ENCODE data around the gene TYW5.

Gene TYW5

DNA sequence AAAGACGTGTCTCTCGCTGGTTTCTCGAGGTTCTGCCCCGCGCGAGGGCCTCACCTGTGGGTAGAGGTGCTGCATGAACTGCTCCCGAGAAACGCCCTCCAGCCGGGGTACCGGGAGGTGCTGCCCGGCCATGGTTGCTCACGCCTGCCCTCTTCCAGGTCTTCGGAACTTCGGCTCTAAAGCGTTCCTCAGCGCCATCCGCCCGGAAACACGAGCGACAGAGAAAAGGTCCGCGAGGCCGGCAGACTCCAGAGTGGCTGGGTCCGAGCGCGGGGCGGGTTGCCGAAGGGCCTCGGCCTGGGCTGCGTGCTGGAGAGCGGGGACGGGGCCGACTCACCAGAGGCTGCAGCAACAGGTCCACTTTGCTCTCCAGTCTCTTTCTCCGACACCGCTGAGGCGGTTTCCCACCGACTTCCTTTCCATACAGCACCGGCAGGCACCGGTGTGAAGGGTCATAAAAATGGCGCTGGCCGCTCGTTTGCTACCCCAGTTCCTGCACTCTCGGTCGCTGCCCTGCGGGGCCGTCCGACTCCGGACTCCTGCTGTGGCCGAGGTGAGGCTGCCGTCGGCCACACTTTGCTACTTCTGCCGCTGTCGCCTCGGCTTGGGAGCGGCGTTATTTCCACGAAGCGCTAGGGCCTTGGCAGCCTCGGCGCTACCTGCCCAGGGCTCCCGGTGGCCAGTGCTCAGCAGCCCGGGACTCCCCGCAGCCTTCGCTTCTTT, at the start of gene TYW5, which contains the start of gene MAIP1:
TYW5 (minus strand) TSS at position 153 of the 723 bp plus-strand sequence; CDS start at position 132, 21 bp downstream.
MAIP1 (plus strand) TSS at position 244 of the 723 bp plus-strand sequence; CDS start at position 461, 217 bp downstream.
- DNase-seq: peak; percentile 89

GRCh38 chr2:200003444-200003843, 48.2 kb upstream of the TYW5 start:
- DNase-seq: no peak

GRCh38 chr2:200000444-200001163, 45.3 kb upstream of the TYW5 start:
- DNase-seq: no peak

GRCh38 chr2:199999166-199999565, 43.9 kb upstream of the TYW5 start:
- no peak for DNase-seq

DNA sequence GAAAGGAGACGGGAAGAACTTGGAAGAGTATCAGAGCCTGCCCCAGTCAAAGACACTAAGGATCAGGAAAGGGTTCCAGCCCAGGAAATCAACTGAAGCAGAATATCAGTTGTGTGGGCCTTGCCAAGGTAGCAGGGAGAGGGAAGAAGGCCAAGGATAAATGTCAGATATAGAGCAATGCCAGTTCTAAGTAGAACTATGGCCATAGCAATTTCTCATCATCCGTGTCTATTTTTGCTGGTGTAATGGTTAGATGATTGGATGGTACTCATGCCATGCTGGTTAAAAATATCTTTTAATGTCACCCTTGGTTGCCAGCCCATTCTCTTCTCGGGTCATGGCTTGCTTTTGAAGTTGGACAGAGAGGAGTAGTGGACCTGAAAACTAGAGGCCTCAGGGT, 42.0 kb upstream of the TYW5 start:
- DNase-seq: no peak

GRCh38 chr2:199994896-199995295, 39.6 kb upstream of the TYW5 start:
- no peak for DNase-seq

GRCh38 chr2:199994371-199994770, 39.1 kb upstream of the TYW5 start:
- no peak for DNase-seq

DNA sequence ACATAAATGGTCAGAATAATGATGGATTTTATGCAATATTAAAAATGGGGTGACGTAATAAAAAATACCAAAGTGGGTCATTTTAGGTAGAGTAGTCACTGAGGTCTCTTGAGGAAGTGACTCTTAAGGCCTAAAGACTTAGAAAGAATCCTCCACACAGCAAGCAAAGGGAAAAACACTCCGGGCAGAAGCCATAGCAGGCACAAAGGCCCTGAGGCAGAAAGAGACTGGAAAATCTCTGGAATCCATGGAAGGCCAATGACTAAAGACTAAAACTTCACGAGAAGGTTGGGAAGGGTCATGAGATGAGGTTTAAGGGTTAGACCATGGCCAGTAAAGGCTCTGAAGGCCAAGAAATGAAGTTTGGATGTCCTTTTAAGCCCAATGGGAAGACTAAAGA, 37.0 kb upstream of the TYW5 start:
- DNase-seq: no peak

- DNase-seq: no peak
Measured at GRCh38 chr2:199991691-199992090, 36.4 kb upstream of the TYW5 start.

- DNase-seq: no peak
Measured at GRCh38 chr2:199989822-199990221, 34.5 kb upstream of the TYW5 start.

DNA sequence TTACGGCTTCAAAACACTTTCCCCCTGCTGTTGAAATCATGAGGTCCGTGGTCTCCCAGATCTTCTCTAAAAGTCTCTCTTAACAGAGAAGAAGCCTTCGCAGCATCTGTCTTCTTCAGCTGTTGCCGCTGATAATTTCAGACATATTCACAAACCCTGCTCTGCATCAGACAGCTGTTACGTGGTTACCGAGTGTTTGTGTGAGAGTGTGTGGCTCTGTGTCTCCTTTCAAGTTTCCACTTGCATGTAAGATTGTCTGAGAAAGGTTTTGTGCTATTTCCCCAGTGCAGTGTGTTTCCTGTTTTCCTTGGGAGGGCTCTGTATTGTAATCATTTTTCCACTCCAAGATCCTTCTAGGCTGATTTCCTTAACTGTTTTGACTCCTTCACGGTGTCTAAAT, 32.9 kb upstream of the TYW5 start:
- peak; percentile 35 for DNase-seq

GRCh38 chr2:199987586-199987985, 32.3 kb upstream of the TYW5 start:
- peak; percentile 86 for DNase-seq

GRCh38 chr2:199985625-199986207, 30.4 kb upstream of the TYW5 start:
- peak; percentile 86 for DNase-seq

- no peak for DNase-seq
Measured at GRCh38 chr2:199984755-199985154, 29.5 kb upstream of the TYW5 start.

DNA sequence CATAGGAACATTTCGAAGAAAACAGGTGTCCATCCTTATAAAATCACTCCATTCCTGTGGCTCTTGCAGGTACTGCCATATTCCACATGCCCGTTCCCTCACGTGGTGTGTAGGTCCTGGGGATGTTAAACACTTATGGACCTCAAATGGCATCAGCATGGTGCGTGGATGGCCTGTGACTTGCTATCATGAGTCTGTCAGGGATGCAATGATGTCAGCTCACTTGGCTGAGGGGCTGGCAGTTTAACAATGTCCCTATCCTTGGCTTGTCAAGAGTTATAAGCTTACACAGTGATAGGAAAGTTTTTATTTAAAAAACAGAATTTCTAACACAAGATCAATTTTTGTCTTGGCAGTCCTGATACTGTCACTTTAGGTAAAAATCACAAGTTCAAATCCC, 28.9 kb upstream of the TYW5 start:
- DNase-seq: no peak

- no peak for DNase-seq
Measured at GRCh38 chr2:199983534-199983933, 28.2 kb upstream of the TYW5 start.

DNA sequence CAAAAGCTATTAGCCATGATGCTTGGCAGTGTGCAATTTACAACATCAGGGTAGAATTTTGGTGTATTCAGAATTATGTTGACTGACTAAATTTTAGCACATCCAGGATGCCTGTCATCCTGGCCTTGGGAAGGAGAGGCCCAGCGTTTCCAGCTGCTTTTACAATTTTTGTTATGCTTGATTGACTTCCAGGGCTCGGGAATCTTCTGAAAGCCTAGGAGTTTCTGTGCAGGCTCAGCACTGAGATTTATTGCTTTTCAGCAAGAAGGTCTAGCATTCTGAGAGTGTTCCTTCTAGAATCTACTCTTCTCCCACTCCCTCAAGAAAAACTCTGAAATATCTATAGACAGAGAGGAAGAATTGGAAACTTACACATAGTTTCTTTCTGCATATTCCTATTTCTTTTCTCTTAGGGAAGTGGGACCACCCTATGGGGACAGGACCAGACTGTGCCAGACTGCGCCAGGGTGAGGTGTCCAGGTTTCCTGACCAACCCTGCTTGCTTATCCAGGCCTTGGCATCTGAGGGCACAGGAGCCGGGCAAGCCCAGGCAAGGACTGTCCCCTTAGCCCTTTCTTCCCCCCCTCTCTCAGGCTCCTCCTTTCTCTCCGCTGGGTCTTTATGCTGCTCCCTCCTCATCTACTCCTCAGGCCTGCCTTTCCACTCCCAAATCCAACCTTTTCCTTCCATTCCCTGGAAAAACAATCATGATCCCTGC, 27.0 kb upstream of the TYW5 start:
- no peak for DNase-seq

GRCh38 chr2:199979832-199980628, 24.7 kb upstream of the TYW5 start:
- peak; percentile 90 for DNase-seq

GRCh38 chr2:199979398-199979797, 24.1 kb upstream of the TYW5 start:
- no peak for DNase-seq

- no peak for DNase-seq
Measured at GRCh38 chr2:199977984-199978415, 22.7 kb upstream of the TYW5 start.

- DNase-seq: no peak
Measured at GRCh38 chr2:199975273-199975895, 20.1 kb upstream of the TYW5 start.

GRCh38 chr2:199973703-199974102, 18.4 kb upstream of the TYW5 start:
- DNase-seq: peak; percentile 29

All from hematopoietic multipotent progenitor cell treated with erythropoietin and hydrocortisone succinate and interleukin-3 and kit ligand, for 6 days (in vitro differentiated cells).